H1 (cell line): Measurements from ENCODE around the gene AP1S3. TPM values are rescaled to one million over a fixed set of nuclear protein-coding genes. Genes with fewer than 3 reads are reported as not detected.

Source experiments
- CTCF ChIA-PET: fragments of 300-600 bp; sonication (Branson Sonifier 250); formaldehyde crosslinking; loops from one replicate; lab custom pipeline; 2021; ENCODE audit not compliant: partially characterized antibody; lab: Charles Lee
- POLR2A ChIA-PET: fragments of 300-600 bp; sonication (Branson Sonifier 250); formaldehyde crosslinking; loops from one replicate; lab custom pipeline; 2021; ENCODE audit warnings: inconsistent platforms; ENCODE audit not compliant: partially characterized antibody; lab: Charles Lee
- DNase-seq, 2 experiments: peaks; one replicate each; pipeline versions ENCODE4 v3.0.0 to v3.0.0-alpha.2; 2010 to 2022; ENCODE audit warnings: low spot score in 2 of 2, low read depth in 1 of 2, mixed read lengths in 1 of 2
- FAIRE-seq: peaks from 2 replicates; lab custom pipeline; 2011; peaks lifted over from hg19 to GRCh38; lab: Jason Lieb, UNC
- H2AFZ ChIP-seq: 2 replicates; pipeline ENCODE4 v1.8.1; 2012; ENCODE audit warnings: low read length, inconsistent platforms
- H2AK5ac ChIP-seq: 2 replicates; pipeline ENCODE4 v1.6.1; 2013; ENCODE audit warnings: low read depth, low read length
- H2BK120ac ChIP-seq: replicated peaks from 2 replicates; pipeline ENCODE3; 2013; ENCODE audit warnings: low read depth, low read length, inconsistent platforms
- H2BK12ac ChIP-seq: 2 replicates; pipeline ENCODE4 v1.6.1; 2013; ENCODE audit warnings: low read depth, low read length
- H2BK15ac ChIP-seq: 2 replicates; pipeline ENCODE4 v1.6.1; 2013; ENCODE audit warnings: low read length
- H2BK20ac ChIP-seq: 2 replicates; pipeline ENCODE4 v1.6.1; 2013; ENCODE audit warnings: low read length
- H2BK5ac ChIP-seq: 2 replicates; pipeline ENCODE4 v1.6.1; 2013; ENCODE audit warnings: low read depth, low read length
- H3K14ac ChIP-seq: 2 replicates; pipeline ENCODE4 v1.6.1; 2013; ENCODE audit warnings: inconsistent platforms; ENCODE audit not compliant: insufficient read length
- H3K18ac ChIP-seq: 2 replicates; pipeline ENCODE4 v1.6.1; 2013; ENCODE audit warnings: low read length; ENCODE audit errors: extremely low read depth
- H3K23ac ChIP-seq: 2 replicates; pipeline ENCODE4 v1.6.1; 2013; ENCODE audit warnings: inconsistent platforms; ENCODE audit not compliant: insufficient read length
- H3K23me2 ChIP-seq: 2 replicates; pipeline ENCODE4 v1.6.1; 2013; ENCODE audit warnings: low read depth, low read length
- H3K27ac ChIP-seq: 2 replicates; pipeline ENCODE4 v1.6.1; 2011; ENCODE audit warnings: low read depth, low read length, inconsistent platforms
- H3K27me3 ChIP-seq, 4 experiments: replicated peaks in 1 of 4; 1 replicate in 1 of 4; 2 replicates in 3 of 4; pipeline versions ENCODE4 v1.6.1 to v1.8.1; 2011 to 2013; ENCODE audit warnings: low read length in 3 of 4, mild to moderate bottlenecking in 3 of 4, inconsistent platforms in 2 of 4, mixed read lengths in 2 of 4, moderate library complexity in 1 of 4; ENCODE audit not compliant: control insufficient read depth in 3 of 4, insufficient read depth in 3 of 4; ENCODE audit errors: extremely low read depth in 1 of 4
- H3K36me3 ChIP-seq, 4 experiments: 2 replicates each; pipeline versions ENCODE4 v1.6.1 to v1.8.1; 2011 to 2013; ENCODE audit warnings: mild to moderate bottlenecking in 4 of 4, low read length in 3 of 4, moderate library complexity in 2 of 4, control low read depth in 1 of 4, inconsistent platforms in 1 of 4; ENCODE audit not compliant: insufficient read depth in 4 of 4, control insufficient read depth in 2 of 4
- H3K4ac ChIP-seq: replicated peaks from 2 replicates; pipeline ENCODE3; 2013; ENCODE audit warnings: low read length, low read depth, mixed read lengths, inconsistent platforms; ENCODE audit not compliant: insufficient read length
- H3K4me1 ChIP-seq, 4 experiments: replicated peaks in 1 of 4; 1 replicate in 1 of 4; 2 replicates in 3 of 4; pipeline versions ENCODE4 v1.6.1 to v1.8.1; 2011 to 2013; ENCODE audit warnings: low read length in 3 of 4, inconsistent platforms in 2 of 4, mixed read lengths in 1 of 4; ENCODE audit not compliant: insufficient read depth in 4 of 4, control insufficient read depth in 3 of 4
- H3K4me2 ChIP-seq, 2 experiments: 2 replicates each; pipeline versions ENCODE4 v1.6.1 to v1.8.1; 2011 to 2013; ENCODE audit warnings: low read depth in 2 of 2, low read length in 2 of 2, control low read depth in 1 of 2, inconsistent platforms in 1 of 2, mild to moderate bottlenecking in 1 of 2; ENCODE audit not compliant: insufficient read depth in 1 of 2
- H3K4me3 ChIP-seq, 4 experiments: fragments of 200-600, 300-600 bp in 1 of 4; sonication (generic), shearing (Covaris generic), sonication (Bioruptor Twin) in 1 of 4; 2 replicates each; pipeline versions ENCODE4 v1.5.1 to v1.8.1; 2011 to 2016; ENCODE audit warnings: low read length in 4 of 4, low read depth in 3 of 4, control low read depth in 2 of 4, inconsistent platforms in 2 of 4, mild to moderate bottlenecking in 2 of 4, mixed read lengths in 1 of 4, moderate library complexity in 1 of 4; ENCODE audit not compliant: insufficient read depth in 2 of 4; ENCODE audit errors: extremely low read depth in 1 of 4
- H3K56ac ChIP-seq: replicated peaks from 2 replicates; pipeline ENCODE3; 2013; ENCODE audit warnings: low read depth, mild to moderate bottlenecking, mixed read lengths, low read length, inconsistent platforms; ENCODE audit not compliant: insufficient read length
- H3K79me1 ChIP-seq: 2 replicates; pipeline ENCODE4 v1.6.1; 2013; ENCODE audit warnings: low read depth, low read length, control low read depth
- H3K79me2 ChIP-seq, 2 experiments: 2 replicates each; pipeline versions ENCODE4 v1.6.1 to v1.8.1; 2012 to 2013; ENCODE audit warnings: low read length in 2 of 2, mild to moderate bottlenecking in 2 of 2, inconsistent platforms in 1 of 2; ENCODE audit not compliant: insufficient read depth in 2 of 2, control insufficient read depth in 1 of 2
- H3K9ac ChIP-seq, 4 experiments: replicated peaks in 1 of 4; 1 replicate in 1 of 4; 2 replicates in 3 of 4; pipeline versions ENCODE4 v1.6.1 to v1.8.1; 2011 to 2013; ENCODE audit warnings: low read depth in 3 of 4, low read length in 3 of 4, control low read depth in 2 of 4, mild to moderate bottlenecking in 2 of 4, moderate library complexity in 2 of 4, inconsistent platforms in 1 of 4; ENCODE audit errors: extremely low read depth in 1 of 4
- H3K9me3 ChIP-seq, 2 experiments: 2 replicates each; pipeline versions ENCODE4 v1.6.1 to v1.8.1; 2012 to 2013; ENCODE audit warnings: mild to moderate bottlenecking in 2 of 2, moderate library complexity in 2 of 2, control low read depth in 1 of 2, inconsistent platforms in 1 of 2, low read depth in 1 of 2, low read length in 1 of 2, mixed read lengths in 1 of 2; ENCODE audit not compliant: insufficient read depth in 2 of 2
- H4K20me1 ChIP-seq, 2 experiments: replicated peaks in 1 of 2; 2 replicates each; pipeline versions ENCODE3 to v1.8.1; 2011 to 2013; ENCODE audit warnings: inconsistent platforms in 2 of 2, low read length in 2 of 2, mild to moderate bottlenecking in 1 of 2; ENCODE audit not compliant: insufficient read depth in 2 of 2, control insufficient read depth in 1 of 2
- H4K5ac ChIP-seq: 2 replicates; pipeline ENCODE4 v1.6.1; 2013; ENCODE audit warnings: low read length, low read depth, mixed read lengths, inconsistent platforms; ENCODE audit not compliant: insufficient read length
- H4K8ac ChIP-seq: 2 replicates; pipeline ENCODE4 v1.8.0; 2013; ENCODE audit warnings: mild to moderate bottlenecking, moderate library complexity, low read length, inconsistent platforms; ENCODE audit not compliant: insufficient read depth; ENCODE audit errors: extremely low read depth
- H4K91ac ChIP-seq: replicated peaks from 2 replicates; pipeline ENCODE3; 2013; ENCODE audit warnings: low read length, mixed read lengths, inconsistent platforms; ENCODE audit not compliant: insufficient read length
- BCL11A ChIP-seq, 2 experiments: IDR thresholded peaks; one replicate each; pipeline ENCODE4 v1.6.1; 2011; ENCODE audit warnings: low read depth in 2 of 2, low read length in 2 of 2, mild to moderate bottlenecking in 2 of 2
- SIRT6 ChIP-seq: IDR thresholded peaks from one replicate; pipeline ENCODE4 v1.7.1; 2012; ENCODE audit warnings: low read length, inconsistent platforms
- SP2 ChIP-seq: IDR thresholded peaks from 2 replicates; pipeline ENCODE4 v1.6.1; 2012; ENCODE audit warnings: mild to moderate bottlenecking, low read length, inconsistent platforms
- TBP ChIP-seq: IDR thresholded peaks from 2 replicates; pipeline ENCODE4 v1.6.1; 2011; ENCODE audit warnings: low read depth, low read length, improper control_type of control experiment
- WGBS, 2 experiments: shearing (Covaris generic) in 1 of 2; methylation state at CpG; one replicate each; pipeline versions ENCODE4 v1.1.6 to v1.1.7; 2013 to 2015; ENCODE audit warnings: low lambda C conversion rate in 2 of 2, mixed read lengths in 2 of 2, inconsistent platforms in 1 of 2, low coverage in 1 of 2, missing lambda C conversion rate in 1 of 2; ENCODE audit not compliant: insufficient replicate concordance in 2 of 2, insufficient coverage in 1 of 2, insufficient read length in 1 of 2; ENCODE audit errors: extremely low coverage in 1 of 2, missing lambda C conversion rate in 1 of 2; 5-methylcytosine and 5-hydroxymethylcytosine counted together
- polyA plus RNA-seq, 7 experiments: library from polyadenylated mRNA; depleted of rRNA in 3 of 7; stranded (reverse) in 5 of 7; unstranded in 2 of 7; fragments of >200 nt in 5 of 7; fragments of 200-250 nt in 2 of 7; gene quantifications; 1 replicate in 5 of 7; 2 replicates in 1 of 7; 4 replicates in 1 of 7; pipeline versions ENCODE4 v1.2.1 to v1.2.3, GENCODE V29; 2011 to 2013; ENCODE audit warnings: missing spikeins in 2 of 7, mixed read lengths in 2 of 7
- total RNA-seq: library from RNA; stranded (reverse); fragmentation: NEBNext Ultra II Directional; extraction: Animal tissue kit (Norgen Biotek cat#: 25700); gene quantifications from 2 replicates; pipeline ENCODE4 v1.2.1, GENCODE V29; 2021
- TF ChIP-seq, protein P1 (sequence below): IDR thresholded peaks from 2 replicates; pipeline ENCODE4 v1.6.1; 2012; ENCODE audit warnings: inconsistent platforms
- TF ChIP-seq, protein P2 (sequence below): IDR thresholded peaks from 2 replicates; pipeline ENCODE4 v1.6.1; 2012; ENCODE audit warnings: low read length, inconsistent platforms

AP1S3 gene
- total and polyA plus RNA-seq, 2 of the 8 experiments (the other 6 are each of a cell fraction or from before 2014, with no cell fraction given), result 3.9 to 20.2 TPM

DNA sequence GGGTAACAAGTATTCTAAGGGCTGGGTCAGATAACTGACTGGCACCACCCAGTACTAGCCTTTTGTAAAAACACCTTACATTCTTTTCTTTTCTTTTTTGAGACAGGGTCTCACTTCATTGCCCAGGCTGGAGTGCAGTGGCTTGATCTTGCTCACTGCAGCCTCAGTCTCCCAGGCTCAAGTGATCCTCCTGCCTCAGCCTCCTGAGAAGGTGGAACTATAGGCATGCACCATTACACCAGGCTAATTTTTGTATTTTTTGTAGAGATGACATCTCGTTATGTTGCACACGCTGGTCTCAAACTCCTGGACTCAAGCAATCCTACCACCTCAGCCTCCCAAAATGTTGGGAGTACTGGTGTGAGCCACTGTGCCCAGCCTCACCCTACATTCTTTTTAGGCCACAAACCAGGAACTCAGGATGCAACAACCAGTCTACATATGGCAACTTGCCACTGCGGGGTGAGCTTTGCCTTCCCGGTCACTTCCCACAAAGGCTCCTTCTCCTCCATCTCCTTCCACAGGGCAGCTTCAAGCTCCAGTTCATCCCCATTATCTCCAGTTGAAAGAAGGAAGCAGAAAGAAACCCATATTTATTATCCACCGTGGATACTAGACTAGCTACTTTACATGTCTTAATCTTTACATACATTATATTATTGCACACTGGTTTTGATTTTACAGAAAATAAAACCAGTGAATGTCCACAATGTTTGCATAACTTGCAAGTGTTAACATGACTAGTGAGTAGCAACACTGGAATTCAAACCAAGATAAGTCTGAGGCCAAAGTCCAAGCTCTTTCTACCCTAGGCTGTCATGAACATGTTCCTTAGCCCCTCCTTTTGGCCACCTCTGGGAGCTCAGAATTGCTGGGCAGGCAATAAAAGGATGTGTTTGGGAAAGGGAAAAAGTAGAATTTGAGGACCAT lies 23.7 kb upstream of the AP1S3 start:
- DNase-seq (no peak), FAIRE-seq (no peak)
- no peak overlapping the region for H4K8ac ChIP-seq
- no peaks in the 10 kb centered on the region for H3K23me2 ChIP-seq
- peaks cover 0 to 5% (median 0%) of the 10 kb centered on the region in 4 experiments; a peak in 1 of 7 replicates for H3K4me1 ChIP-seq
- H3K79me2 ChIP-seq, result no peaks in the 10 kb centered on the region
- no peaks in the 10 kb centered on the region for H3K36me3 ChIP-seq
- 80% methylated on average over 5 of the region's 5 CpGs; no CpG with 5 or more reads in 1 of the 2 experiments for WGBS, 2 experiments
- no peak overlapping the region for H4K5ac ChIP-seq
- no peak overlapping the region for H2BK15ac ChIP-seq
- H2BK20ac ChIP-seq, result no peak overlapping the region
- H3K4me3 ChIP-seq, result no peak overlapping the region
- no peak overlapping the region for H2BK5ac ChIP-seq
- H3K14ac ChIP-seq, result no peak overlapping the region
- CTCF ChIA-PET, result interaction anchor here (0.6 to 3.9 kb wide), 28 partner anchors 7 to 1141 kb away, joined by 3 to 17 read pairs (median 4); no protein-coding TSS in a partner anchor
- no peak overlapping the region for H2BK120ac ChIP-seq
- no peak overlapping the region for H2BK12ac ChIP-seq
- no peaks in the 10 kb centered on the region for H3K79me1 ChIP-seq
- H4K91ac ChIP-seq, result no peak overlapping the region
- no peaks in the 10 kb centered on the region for H3K27me3 ChIP-seq
- H3K23ac ChIP-seq, result no peak overlapping the region
- POLR2A ChIA-PET, result no interaction called here
- H4K20me1 ChIP-seq, result peaks cover 0 to 1% of the 10 kb centered on the region in 2 experiments
- no peak overlapping the region for H3K56ac ChIP-seq
- H3K9ac ChIP-seq, result no peak overlapping the region
- H3K27ac ChIP-seq, result no peak overlapping the region
- no peak overlapping the region for H2AK5ac ChIP-seq
- H3K18ac ChIP-seq, result no peak overlapping the region
- no peak overlapping the region for H2AFZ ChIP-seq
- no peak overlapping the region for H3K4me2 ChIP-seq
- no peaks in the 10 kb centered on the region for H3K9me3 ChIP-seq
- no peak for TF ChIP-seq SIRT6
- TF ChIP-seq BCL11A (IDR thresholded peaks at IDR 0.05; ENCODE audit: low read depth in 2 of 2, low read length in 2 of 2), result no peak
- no peak for TF ChIP-seq TBP
- TF ChIP-seq SP2, result no peak
- TF ChIP-seq, protein P1, sequence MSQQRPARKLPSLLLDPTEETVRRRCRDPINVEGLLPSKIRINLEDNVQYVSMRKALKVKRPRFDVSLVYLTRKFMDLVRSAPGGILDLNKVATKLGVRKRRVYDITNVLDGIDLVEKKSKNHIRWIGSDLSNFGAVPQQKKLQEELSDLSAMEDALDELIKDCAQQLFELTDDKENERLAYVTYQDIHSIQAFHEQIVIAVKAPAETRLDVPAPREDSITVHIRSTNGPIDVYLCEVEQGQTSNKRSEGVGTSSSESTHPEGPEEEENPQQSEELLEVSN, result no peak
- TF ChIP-seq, protein P2, sequence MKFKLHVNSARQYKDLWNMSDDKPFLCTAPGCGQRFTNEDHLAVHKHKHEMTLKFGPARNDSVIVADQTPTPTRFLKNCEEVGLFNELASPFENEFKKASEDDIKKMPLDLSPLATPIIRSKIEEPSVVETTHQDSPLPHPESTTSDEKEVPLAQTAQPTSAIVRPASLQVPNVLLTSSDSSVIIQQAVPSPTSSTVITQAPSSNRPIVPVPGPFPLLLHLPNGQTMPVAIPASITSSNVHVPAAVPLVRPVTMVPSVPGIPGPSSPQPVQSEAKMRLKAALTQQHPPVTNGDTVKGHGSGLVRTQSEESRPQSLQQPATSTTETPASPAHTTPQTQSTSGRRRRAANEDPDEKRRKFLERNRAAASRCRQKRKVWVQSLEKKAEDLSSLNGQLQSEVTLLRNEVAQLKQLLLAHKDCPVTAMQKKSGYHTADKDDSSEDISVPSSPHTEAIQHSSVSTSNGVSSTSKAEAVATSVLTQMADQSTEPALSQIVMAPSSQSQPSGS, result no peak
- no peak overlapping the region for H3K4ac ChIP-seq
